Vagina (tissue), 2 donors: ENCODE data around the gene NADK2.

ENCODE experiments used
- POLR2A ChIP-seq, 2 donors: fragments of 450-650 bp; IDR thresholded peaks; one replicate each; pipeline ENCODE4 v1.6.1; 2017; ENCODE audit warnings: antibody characterized with exemption in 2 of 2, mild to moderate bottlenecking in 2 of 2, moderate library complexity in 2 of 2
- POLR2AphosphoS5 ChIP-seq, 2 donors: sonication (generic); formaldehyde crosslinking; IDR thresholded peaks; one replicate each; pipeline ENCODE4 v1.9.0; 2017; ENCODE audit warnings: antibody characterized with exemption in 2 of 2, mild to moderate bottlenecking in 2 of 2, low read depth in 1 of 2; ENCODE audit not compliant: insufficient read depth in 1 of 2
- TF ChIP-seq, protein P1 (sequence below), 3 experiments: fragments of 450-650 bp in 2 of 3; fragments of 200-600 bp in 1 of 3; sonication (generic) in 1 of 3; IDR thresholded peaks; one replicate each; pipeline ENCODE4 v1.5.1; 2017 to 2019; ENCODE audit warnings: antibody characterized with exemption in 3 of 3, mild to moderate bottlenecking in 2 of 3, moderate library complexity in 2 of 3

DNA sequence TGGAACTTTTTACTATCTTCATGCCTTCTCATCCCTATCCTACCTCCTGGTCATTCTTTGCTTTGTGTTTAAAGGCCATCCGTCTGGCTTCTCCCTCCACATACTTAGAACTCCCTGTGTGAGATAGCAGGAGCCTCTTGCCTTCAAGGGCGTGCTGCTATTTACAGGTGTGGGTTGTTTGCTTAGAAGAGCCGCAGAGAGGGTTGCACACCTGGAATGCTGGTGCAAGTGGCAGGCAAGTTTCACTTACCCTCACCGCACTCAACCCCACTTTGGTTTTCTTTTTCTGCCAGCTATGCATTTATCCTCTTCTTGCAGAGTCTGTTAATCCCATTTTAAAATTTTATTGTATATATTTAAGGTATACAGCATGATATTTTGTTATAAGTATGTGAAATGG, 77.3 kb downstream of the NADK2 start:
- TF ChIP-seq, protein P1, sequence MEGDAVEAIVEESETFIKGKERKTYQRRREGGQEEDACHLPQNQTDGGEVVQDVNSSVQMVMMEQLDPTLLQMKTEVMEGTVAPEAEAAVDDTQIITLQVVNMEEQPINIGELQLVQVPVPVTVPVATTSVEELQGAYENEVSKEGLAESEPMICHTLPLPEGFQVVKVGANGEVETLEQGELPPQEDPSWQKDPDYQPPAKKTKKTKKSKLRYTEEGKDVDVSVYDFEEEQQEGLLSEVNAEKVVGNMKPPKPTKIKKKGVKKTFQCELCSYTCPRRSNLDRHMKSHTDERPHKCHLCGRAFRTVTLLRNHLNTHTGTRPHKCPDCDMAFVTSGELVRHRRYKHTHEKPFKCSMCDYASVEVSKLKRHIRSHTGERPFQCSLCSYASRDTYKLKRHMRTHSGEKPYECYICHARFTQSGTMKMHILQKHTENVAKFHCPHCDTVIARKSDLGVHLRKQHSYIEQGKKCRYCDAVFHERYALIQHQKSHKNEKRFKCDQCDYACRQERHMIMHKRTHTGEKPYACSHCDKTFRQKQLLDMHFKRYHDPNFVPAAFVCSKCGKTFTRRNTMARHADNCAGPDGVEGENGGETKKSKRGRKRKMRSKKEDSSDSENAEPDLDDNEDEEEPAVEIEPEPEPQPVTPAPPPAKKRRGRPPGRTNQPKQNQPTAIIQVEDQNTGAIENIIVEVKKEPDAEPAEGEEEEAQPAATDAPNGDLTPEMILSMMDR (IDR thresholded peaks at IDR 0.05): no peak
- no peak for TF ChIP-seq POLR2A (IDR thresholded peaks at IDR 0.05)
- TF ChIP-seq POLR2AphosphoS5 (IDR thresholded peaks at IDR 0.05; ENCODE audit: insufficient read depth in 1 of 2, low read depth in 1 of 2): no peak
